Erythroblast (primary cell): ENCODE data around the gene CDC42EP4.

Experiments
- DNase-seq, 2 experiments: peaks; one replicate each; lab custom pipeline; 2025; lab: John Stamatoyannopoulos, UW
- GATA1 ChIP-seq: IDR thresholded peaks from 2 replicates; pipeline ENCODE4 v1.6.1; 2011; ENCODE audit warnings: low read depth, mild to moderate bottlenecking, control low read depth, low read length, moderate library complexity
- POLR2A ChIP-seq: IDR thresholded peaks from 2 replicates; pipeline ENCODE4 v1.6.1; 2011; ENCODE audit warnings: mild to moderate bottlenecking, low read length

The CDC42EP4 gene

GRCh38 chr17:73290399-73291259, 21.2 kb downstream of the CDC42EP4 start:
- DNase-seq: no peak
- TF ChIP-seq GATA1 (no peak), POLR2A (no peak)

GRCh38 chr17:73289549-73290254, 22.1 kb downstream of the CDC42EP4 start:
- DNase-seq: no peak
- TF ChIP-seq GATA1: no peak
- TF ChIP-seq POLR2A: no peak

DNA sequence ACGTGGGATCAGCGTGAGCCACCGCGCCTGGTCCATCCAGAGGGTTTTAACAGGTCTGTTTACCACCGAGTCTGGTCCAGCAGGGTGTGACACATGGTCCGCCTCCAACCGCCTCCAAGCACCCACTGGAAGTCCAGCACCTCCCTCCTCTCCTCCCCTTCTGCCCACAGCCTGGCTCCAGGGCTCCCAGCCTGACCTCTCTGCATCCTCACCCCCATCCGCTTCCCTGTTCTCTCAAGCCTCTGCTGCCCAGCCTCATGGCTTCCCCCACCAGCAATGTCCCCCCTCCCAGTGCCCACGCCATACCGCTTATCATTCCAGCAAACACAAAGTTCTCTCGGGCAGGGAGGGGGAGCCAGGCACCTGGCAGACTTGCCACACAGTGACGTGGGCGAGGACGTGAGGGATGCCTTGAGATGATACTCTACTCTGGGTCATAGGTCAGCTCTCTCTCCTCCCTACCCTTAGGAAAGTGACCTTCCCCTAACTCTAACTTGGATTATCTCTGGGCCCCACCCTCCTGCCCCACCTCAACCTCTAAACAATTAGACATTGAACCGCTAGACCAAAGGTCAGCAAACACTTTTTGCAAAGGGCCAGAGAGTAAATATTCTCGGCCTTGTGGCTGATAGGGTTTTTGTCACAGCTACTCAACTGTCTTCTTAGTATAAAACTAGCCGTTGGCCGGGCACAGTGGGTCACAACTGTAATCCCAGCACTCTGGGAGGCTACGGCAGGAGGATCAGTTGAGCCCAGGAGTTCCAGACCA, 23.1 kb downstream of the CDC42EP4 start:
- TF ChIP-seq POLR2A: no peak
- TF ChIP-seq GATA1: no peak
- peak; percentile 23 to 24 for DNase-seq

DNA sequence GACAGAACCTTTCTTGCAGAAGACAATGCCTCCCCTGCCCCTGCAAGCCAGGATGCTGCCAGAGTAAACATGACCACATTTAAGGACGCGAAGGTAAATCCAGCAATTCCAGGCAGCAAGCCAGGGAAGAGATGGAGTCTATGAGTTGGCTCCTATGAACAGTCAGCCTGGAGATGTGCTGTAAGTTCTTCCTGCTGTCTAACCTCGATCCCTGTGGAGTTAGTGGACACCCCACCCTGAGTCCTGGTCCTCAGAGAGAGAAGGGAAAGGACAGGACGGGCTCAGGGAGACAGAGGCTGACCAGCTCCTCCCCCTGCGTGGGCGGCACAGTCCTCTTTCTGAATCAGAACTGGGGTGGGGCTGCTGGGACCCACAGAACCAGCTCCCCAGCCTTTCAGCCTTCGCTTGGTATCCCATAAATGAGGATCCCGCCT, 24.9 kb downstream of the CDC42EP4 start:
- TF ChIP-seq POLR2A (no peak), GATA1 (no peak)
- DNase-seq: no peak

DNA sequence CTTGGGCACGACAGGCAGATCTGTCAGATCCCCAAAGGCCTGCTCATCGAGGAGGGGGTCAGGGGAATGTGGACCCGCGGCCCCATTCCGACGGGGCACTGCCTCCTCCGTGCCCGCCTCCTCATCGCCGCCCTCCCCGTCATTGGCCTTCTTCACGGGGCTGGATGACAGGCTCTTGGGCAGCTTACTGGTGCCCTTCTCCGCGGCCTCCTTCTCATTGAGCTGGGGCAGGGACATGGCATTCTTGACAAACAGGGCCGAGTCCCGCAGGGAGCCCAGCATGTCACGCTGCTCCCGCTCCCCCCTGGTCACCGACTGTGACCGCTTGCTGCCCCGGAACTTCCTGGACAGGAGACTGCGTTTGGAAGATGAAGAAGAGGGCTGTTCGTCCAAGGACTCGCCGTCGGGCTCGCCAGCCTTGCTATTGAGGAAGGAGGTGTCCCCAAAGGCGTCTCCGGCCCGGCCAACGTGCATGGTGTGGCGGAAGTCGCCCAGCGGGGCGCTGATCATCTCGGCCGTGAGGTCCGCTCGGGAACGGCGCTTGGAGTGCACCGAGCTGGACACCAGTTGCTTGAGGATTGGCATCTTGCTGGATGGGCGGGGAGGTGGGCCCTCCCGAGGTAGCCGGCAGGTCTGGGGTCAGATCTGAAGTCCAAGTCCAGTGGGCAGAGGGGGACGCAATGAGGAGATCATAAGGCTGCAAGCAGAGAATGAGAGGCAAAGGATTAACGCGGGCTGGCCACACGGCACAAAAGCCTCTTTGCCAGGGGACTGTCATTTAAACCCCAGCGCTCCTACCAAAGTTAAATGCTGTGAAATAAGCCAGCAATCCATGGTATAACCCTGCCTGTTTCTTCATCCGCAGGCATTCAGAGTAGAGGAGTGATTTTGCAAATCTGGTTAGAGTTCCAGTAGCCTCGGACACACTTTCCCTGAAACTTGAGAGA, 25.6 kb downstream of the CDC42EP4 start:
- DNase-seq: no peak
- TF ChIP-seq GATA1 (no peak), POLR2A (no peak)

- no peak for DNase-seq
- TF ChIP-seq GATA1: no peak
- no peak for TF ChIP-seq POLR2A
Measured at GRCh38 chr17:73285603-73285908, 26.2 kb downstream of the CDC42EP4 start.

GRCh38 chr17:73284906-73285602, 26.7 kb downstream of the CDC42EP4 start:
- TF ChIP-seq POLR2A (no peak), GATA1 (no peak)
- DNase-seq: no peak

- TF ChIP-seq GATA1 (no peak), POLR2A (no peak)
- DNase-seq: no peak
Measured at GRCh38 chr17:73284354-73284753, 27.4 kb downstream of the CDC42EP4 start.

GRCh38 chr17:73283841-73284282, 27.9 kb downstream of the CDC42EP4 start:
- DNase-seq: no peak
- no peak for TF ChIP-seq POLR2A
- no peak for TF ChIP-seq GATA1

GRCh38 chr17:73283250-73283649, 28.6 kb downstream of the CDC42EP4 start:
- TF ChIP-seq GATA1 (no peak), POLR2A (no peak)
- no peak for DNase-seq

GRCh38 chr17:73282629-73283028, 29.2 kb downstream of the CDC42EP4 start:
- no peak for DNase-seq
- no peak for TF ChIP-seq POLR2A
- no peak for TF ChIP-seq GATA1

GRCh38 chr17:73281928-73282327, 29.9 kb downstream of the CDC42EP4 start:
- TF ChIP-seq GATA1 (no peak), POLR2A (no peak)

More at GRCh38 chr17:73281928-73282327, 29.9 kb downstream of the CDC42EP4 start:
- no peak for DNase-seq
